Stomach (tissue), 4 donors: Measurements from ENCODE around the gene STEAP4.

Experiments
- POLR2A ChIP-seq, 4 donors: fragments of 450-650 bp; IDR thresholded peaks; one replicate each; pipeline ENCODE4 v1.6.1; 2016; ENCODE audit warnings: antibody characterized with exemption in 4 of 4, control low read depth in 2 of 4, mild to moderate bottlenecking in 1 of 4, moderate library complexity in 1 of 4
- TF ChIP-seq, protein P1 (sequence below), 7 experiments: fragments of 450-650 bp in 4 of 7; fragments of 200-600 bp in 3 of 7; sonication (generic) in 3 of 7; IDR thresholded peaks; one replicate each; pipeline ENCODE4 v1.5.1; 2016 to 2019; ENCODE audit warnings: antibody characterized with exemption in 7 of 7, control low read depth in 2 of 7, mild to moderate bottlenecking in 1 of 7

DNA sequence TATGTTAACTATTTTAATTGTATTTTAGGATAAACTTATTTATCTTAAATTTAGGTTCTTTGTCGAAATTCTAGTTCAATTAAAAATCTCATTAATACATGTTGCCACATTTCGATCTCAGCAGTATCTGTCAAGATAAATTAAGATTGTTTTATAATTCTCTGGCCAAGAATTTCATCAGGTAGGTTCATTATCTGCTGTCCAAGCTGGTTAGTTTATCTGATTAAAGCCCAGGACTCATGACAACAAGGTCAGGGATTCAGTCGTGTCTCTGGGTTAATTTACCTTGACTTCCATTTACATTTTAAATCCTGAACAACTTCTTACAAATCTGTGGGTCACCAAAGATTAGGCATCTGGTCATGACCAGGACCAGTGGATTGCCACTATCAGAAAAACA lies 7.6 kb downstream of the STEAP4 start:
- TF ChIP-seq POLR2A (IDR thresholded peaks at IDR 0.05): no peak
- TF ChIP-seq, protein P1, sequence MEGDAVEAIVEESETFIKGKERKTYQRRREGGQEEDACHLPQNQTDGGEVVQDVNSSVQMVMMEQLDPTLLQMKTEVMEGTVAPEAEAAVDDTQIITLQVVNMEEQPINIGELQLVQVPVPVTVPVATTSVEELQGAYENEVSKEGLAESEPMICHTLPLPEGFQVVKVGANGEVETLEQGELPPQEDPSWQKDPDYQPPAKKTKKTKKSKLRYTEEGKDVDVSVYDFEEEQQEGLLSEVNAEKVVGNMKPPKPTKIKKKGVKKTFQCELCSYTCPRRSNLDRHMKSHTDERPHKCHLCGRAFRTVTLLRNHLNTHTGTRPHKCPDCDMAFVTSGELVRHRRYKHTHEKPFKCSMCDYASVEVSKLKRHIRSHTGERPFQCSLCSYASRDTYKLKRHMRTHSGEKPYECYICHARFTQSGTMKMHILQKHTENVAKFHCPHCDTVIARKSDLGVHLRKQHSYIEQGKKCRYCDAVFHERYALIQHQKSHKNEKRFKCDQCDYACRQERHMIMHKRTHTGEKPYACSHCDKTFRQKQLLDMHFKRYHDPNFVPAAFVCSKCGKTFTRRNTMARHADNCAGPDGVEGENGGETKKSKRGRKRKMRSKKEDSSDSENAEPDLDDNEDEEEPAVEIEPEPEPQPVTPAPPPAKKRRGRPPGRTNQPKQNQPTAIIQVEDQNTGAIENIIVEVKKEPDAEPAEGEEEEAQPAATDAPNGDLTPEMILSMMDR (IDR thresholded peaks at IDR 0.05): no peak
